GM12865 (cell line): ENCODE results near the gene ZNF25.
A peak's percentile ranks its signal among the peaks of the same experiment; 100 is the strongest.
"Not testable (repeated sequence)": the region's sequence is repeated elsewhere in the genome, so short reads cannot be mapped to it uniquely, and the experiment has no call there.

Experiments
- DNase-seq: peaks from one replicate; pipeline ENCODE4 v3.0.0; 2010; ENCODE audit warnings: low read depth
- H3K4me3 ChIP-seq: 2 replicates; pipeline ENCODE4 v1.5.1; 2011; ENCODE audit warnings: mild to moderate bottlenecking, low read depth, low read length, control low read depth
- CTCF ChIP-seq: IDR thresholded peaks from 2 replicates; pipeline ENCODE4 v1.5.1; 2011; ENCODE audit warnings: low read length, control low read depth, low read depth, inconsistent platforms; ENCODE audit not compliant: insufficient read depth; ENCODE audit errors: missing control alignments

ZNF25 gene

DNA sequence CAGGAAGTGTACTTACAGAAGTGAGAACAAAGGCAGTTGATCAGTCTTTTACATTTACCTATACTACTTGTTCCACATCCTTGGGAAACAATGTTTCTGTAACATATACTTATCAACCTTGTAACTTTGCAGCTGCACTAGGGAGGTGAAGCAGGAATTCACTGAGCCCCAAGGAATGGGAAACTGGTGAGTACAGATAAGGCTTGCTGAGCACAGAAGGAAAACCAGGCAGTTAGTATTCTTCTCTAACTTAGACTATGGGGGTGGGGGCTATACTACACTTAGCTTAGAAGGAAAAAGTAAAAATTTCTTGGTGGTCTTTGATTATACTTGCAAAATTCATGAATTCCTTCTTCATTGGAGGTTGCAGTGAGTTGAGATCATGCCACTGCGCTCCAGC is 27.1 kb upstream of the ZNF25 start:
- no peak overlapping the region for H3K4me3 ChIP-seq
- no peak for DNase-seq
- no peak for TF ChIP-seq CTCF

DNA sequence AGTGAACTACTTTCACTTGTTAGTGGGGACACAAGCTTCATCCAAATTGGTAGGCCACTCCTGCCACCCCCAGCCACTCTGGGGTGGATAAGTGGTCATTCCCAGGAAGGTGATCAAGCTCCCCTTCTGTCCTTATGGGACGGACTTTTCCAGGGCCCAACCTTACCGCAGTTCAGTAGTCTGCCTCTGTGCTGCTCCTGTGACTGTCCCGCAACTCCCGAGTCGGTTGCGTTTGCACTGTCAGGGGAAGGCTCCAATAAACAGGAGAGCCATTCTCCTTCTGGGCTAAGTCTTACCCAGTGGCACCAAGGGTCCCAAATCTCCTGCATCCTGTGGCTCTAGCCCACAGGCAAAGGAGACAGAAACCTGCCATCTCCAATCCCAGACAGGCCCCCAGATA is 26.6 kb upstream of the ZNF25 start:
- no peak overlapping the region for H3K4me3 ChIP-seq
- no peak for DNase-seq
- TF ChIP-seq CTCF = no peak

GRCh38 chr10:38000474-38000873 is 24.0 kb upstream of the ZNF25 start:
- DNase-seq, H3K4me3 ChIP-seq: not testable (repeated sequence)

- not testable (repeated sequence) for DNase-seq
These were observed 22.5 kb upstream of the ZNF25 start for GRCh38 chr10:37998920-37999319.

GRCh38 chr10:37992083-37992482 is 15.6 kb upstream of the ZNF25 start:
- no peak for TF ChIP-seq CTCF
- no peak overlapping the region for H3K4me3 ChIP-seq
- peak; percentile 6 for DNase-seq

More at GRCh38 chr10:37998920-37999319, 22.5 kb upstream of the ZNF25 start:
- H3K4me3 ChIP-seq = not testable (repeated sequence)

DNA sequence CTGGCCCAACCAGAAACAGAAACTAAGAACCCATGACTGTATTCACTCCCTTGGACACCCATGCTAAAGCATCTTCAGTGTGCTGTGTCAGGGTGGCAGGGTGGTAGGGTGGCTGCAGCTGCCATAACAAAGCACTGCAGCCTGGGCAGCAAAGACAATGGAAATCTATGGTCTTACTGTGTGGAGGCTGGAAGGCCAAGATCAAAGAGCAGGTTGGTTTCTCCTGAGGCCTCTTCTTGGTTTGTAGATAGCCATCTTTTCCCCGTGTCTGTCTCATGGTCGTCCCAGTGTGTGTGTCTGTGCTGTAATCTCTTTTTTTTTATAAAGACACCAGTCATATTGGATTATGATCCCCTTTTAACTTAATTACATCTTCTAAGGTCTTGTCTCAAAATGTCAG is 15.2 kb upstream of the ZNF25 start:
- no peak overlapping the region for H3K4me3 ChIP-seq
- DNase-seq = no peak
- TF ChIP-seq CTCF = no peak

GRCh38 chr10:37976880-37977203 is 395 bp upstream of the ZNF25 start:
- TF ChIP-seq CTCF = no peak
- no peak for DNase-seq
- H3K4me3 ChIP-seq = peak overlapping the region; percentile 59

- H3K4me3 ChIP-seq = peak overlapping the region; percentile 81
- DNase-seq = peak; percentile 24
- TF ChIP-seq CTCF = no peak
These were observed 951 bp downstream of the ZNF25 start for GRCh38 chr10:37975401-37975991.
